Measurements from ENCODE around the gene LPIN2. TPM values are rescaled to one million over a fixed set of nuclear protein-coding genes. Genes with fewer than 3 reads are reported as not detected.

Gene LPIN2
- total RNA-seq, 4 donors from 2014 or later, result 4.2 to 8.6 (median 6.7) TPM

DNA sequence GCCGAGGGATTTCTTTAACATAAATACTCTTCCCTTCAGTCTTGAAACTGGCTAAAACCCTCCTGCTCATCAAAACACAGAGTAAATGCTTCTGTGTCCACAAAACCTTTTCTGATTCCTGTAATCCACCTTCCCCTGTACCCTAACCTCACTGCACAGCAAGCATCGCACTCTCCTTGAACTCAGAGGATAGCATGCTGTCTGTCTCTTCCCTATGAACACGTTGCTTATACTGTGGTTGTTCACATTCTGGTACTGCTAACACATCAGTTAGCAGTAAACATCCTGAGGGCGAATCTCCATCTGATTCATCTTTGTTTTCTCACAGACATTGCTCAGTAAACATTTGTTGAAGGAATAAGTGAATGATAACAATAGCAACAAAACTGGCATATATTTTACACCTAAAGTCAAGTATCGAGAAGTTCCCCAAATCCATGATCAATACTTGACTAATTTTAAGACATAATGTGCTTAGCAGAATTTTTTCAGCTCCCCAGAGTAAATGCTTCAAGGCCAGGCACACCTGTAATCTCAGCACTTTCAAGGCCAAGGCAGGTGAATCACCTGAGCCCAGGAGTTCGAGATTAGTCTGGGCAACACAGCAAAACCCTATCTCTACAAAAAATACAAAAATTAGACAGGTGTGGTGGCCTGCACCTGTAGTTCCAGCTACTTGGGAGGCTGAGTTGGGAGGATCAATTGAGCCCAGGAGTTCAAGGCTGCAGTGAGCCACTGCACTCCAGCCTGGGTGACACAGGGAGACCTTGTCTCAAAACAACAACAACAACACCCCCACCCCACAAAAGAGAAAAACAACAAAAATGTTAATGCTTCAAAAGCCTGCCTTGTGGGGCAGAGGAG, 45.6 kb upstream of the LPIN2 start:
- 81 to 85% methylated on average over 6 of the region's 6 CpGs for WGBS, 2 donors
- DNase-seq (ENCODE audit: low spot score in 2 of 2), result no peak
- no peak overlapping the region for H3K4me3 ChIP-seq (ENCODE audit: low read depth, poor library complexity, severe bottlenecking)
- intact Hi-C loops (cut with DNase I; ENCODE audit: low total_unique reads), result no loop called here
- TF ChIP-seq, protein P1, sequence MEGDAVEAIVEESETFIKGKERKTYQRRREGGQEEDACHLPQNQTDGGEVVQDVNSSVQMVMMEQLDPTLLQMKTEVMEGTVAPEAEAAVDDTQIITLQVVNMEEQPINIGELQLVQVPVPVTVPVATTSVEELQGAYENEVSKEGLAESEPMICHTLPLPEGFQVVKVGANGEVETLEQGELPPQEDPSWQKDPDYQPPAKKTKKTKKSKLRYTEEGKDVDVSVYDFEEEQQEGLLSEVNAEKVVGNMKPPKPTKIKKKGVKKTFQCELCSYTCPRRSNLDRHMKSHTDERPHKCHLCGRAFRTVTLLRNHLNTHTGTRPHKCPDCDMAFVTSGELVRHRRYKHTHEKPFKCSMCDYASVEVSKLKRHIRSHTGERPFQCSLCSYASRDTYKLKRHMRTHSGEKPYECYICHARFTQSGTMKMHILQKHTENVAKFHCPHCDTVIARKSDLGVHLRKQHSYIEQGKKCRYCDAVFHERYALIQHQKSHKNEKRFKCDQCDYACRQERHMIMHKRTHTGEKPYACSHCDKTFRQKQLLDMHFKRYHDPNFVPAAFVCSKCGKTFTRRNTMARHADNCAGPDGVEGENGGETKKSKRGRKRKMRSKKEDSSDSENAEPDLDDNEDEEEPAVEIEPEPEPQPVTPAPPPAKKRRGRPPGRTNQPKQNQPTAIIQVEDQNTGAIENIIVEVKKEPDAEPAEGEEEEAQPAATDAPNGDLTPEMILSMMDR (IDR thresholded peaks at IDR 0.05), result peak in 1 of 3 donors; percentile 49
- TF ChIP-seq POLR2A (IDR thresholded peaks at IDR 0.05), result no peak

DNA sequence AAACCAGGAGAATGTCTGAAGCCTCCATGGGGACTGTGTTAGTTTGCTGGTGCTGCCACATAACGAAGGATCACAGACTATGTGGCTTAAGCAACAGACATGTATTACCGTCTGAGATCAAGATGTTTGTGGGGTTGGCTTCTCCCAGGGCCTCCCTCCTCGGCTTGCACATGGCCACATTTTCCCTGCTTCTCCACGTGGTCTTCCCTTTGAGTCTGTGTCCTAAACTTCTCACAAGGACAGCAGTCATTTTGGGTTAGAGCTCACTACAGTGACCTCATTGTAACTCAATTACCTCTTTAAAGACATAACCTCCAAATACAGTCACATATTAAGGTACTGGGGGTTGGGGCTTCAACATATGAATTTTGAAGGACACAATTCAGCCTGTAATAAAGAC, 44.6 kb upstream of the LPIN2 start:
- no peak for TF ChIP-seq POLR2A (IDR thresholded peaks at IDR 0.05)
- TF ChIP-seq, protein P1 (IDR thresholded peaks at IDR 0.05), result no peak
- H3K4me3 ChIP-seq (ENCODE audit: low read depth, poor library complexity, severe bottlenecking), result no peak overlapping the region
- intact Hi-C loops (cut with DNase I; ENCODE audit: low total_unique reads), result no loop called here
- WGBS, 2 donors, result 87 to 89% methylated on average over 4 of the region's 4 CpGs
- DNase-seq (ENCODE audit: low spot score in 2 of 2), result no peak

DNA sequence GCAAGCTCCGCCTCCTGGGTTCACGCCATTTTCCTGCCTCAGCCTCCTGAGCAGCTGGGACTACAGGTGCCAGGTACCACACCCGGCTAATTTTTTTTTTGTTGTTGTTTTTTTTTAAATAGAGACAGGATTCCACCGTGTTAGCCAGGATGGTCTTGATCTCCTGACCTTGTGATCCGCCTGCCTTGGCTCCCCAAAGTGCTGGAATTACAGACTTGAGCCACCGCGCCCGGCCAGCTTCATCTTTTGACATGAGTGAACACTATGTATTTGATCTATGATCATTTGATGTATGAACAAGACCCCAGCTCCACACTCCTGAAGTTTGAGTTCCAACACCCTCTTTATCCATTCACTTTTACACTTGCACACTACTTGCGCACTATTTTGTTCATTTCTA, 43.4 kb upstream of the LPIN2 start:
- intact Hi-C loops (cut with DNase I; ENCODE audit: low total_unique reads), result no loop called here
- DNase-seq (ENCODE audit: low spot score in 2 of 2), result peak in 1 of 2 donors; percentile 80
- TF ChIP-seq POLR2A (IDR thresholded peaks at IDR 0.05), result no peak
- TF ChIP-seq, protein P1 (IDR thresholded peaks at IDR 0.05), result no peak
- 76 to 79% methylated on average over 9 of the region's 9 CpGs for WGBS, 2 donors
- no peak overlapping the region for H3K4me3 ChIP-seq (ENCODE audit: low read depth, poor library complexity, severe bottlenecking)

DNA sequence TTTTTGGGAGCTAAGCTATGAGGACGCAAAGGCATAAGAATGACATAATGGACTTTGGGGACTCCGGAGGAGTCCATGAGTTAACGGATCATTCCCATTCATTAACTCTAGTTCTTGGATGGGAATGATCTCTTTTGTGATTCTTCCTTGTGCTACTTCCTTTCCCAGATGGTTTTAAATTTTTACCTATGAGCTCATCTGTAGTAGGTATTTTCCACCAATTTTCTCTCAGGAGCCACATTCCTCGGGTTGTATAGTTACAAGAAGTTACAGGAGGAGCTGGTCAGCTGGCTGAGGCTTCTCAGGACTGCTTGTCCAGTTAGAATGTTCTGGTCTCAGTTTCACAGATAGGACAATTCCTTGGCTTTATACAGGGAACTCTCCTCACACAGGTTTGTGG, 42.9 kb upstream of the LPIN2 start:
- TF ChIP-seq, protein P1 (IDR thresholded peaks at IDR 0.05), result no peak
- no peak for TF ChIP-seq POLR2A (IDR thresholded peaks at IDR 0.05)
- 57 to 59% methylated on average over 4 of the region's 4 CpGs for WGBS, 2 donors
- intact Hi-C loops (cut with DNase I; ENCODE audit: low total_unique reads), result no loop called here
- H3K4me3 ChIP-seq (ENCODE audit: low read depth, poor library complexity, severe bottlenecking), result no peak overlapping the region
- DNase-seq (ENCODE audit: low spot score in 2 of 2), result no peak

DNA sequence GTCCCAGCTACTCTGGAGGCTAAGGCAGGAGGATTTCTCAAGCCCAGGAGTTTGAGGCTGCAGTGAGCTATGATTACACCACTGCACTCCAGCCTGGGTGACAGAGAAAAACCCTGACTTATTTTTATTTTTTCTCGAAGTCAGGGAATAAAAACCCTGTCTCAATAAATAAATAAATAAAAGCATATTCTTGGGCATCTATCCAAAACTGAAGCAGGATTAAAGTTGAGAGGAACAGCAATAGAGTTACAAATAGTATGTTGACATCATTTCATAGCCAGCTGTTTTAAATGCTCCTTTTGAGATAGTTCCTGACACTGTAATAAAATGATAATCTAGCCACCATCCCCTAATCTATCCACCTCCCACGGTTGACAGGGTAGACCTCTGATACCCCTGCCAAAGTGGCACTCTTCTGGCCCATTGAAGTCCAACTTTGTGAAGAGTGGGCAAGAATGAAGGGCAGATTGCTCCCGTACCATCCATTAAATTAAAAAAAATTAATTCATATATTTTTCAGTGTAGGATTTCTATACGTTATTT, 42.3 kb upstream of the LPIN2 start:
- H3K4me3 ChIP-seq (ENCODE audit: low read depth, poor library complexity, severe bottlenecking), result no peak overlapping the region
- intact Hi-C loops (cut with DNase I; ENCODE audit: low total_unique reads), result no loop called here
- DNase-seq (ENCODE audit: low spot score in 2 of 2), result peak in 1 of 2 donors; percentile 17
- TF ChIP-seq, protein P1 (IDR thresholded peaks at IDR 0.05), result no peak
- WGBS, 2 donors, result 46 to 57% methylated on average over 4 of the region's 4 CpGs

Measured in lower leg skin (tissue), 4 donors.